ENCODE data around the gene TENM3. TPM values are rescaled to one million over a fixed set of nuclear protein-coding genes. Genes with fewer than 3 reads are reported as not detected.

The TENM3 gene
- total RNA-seq, 1 donor from 2014 or later: not detected

DNA sequence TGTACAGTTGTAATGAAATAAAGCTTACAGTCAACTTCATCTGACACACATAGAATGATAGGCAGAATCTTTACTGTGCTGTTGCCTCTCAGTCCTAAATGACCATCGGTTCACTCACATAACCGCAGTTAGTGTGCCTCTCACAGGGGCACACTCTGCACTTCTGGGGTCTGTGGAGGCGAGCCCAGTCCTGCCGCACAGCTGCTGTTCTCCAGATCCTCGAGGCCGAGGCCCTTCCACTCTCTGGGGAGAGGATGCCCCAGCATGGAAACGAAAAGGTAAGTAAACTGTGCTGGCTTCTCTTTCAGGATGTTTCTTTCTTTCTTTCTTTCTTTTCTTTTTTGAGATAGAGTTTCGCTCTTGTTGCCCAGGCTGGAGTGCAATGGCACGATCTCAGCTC, 586.0 kb downstream of the TENM3 start:
- intact Hi-C loops (cut with micrococcal nuclease): no loop called here

DNA sequence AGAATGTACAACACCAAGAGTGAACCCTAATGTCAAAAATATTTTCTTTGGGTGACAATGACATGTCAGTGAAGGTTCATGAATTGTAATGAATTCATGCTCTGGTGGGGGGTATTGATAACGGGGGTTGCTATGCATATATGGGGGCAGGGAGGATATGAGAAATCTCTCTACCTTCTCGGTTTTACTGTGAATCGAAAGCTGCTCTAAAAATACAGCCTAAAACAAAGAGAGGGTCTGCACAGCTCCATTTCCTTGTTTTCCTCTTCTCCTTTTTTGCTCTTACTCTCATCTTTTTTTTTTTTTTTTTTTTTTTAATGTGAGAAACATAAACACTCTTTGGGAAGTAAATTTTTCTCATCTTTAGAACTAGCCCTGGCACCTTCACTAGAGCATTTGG, 588.2 kb downstream of the TENM3 start:
- intact Hi-C loops (cut with micrococcal nuclease): no loop called here

DNA sequence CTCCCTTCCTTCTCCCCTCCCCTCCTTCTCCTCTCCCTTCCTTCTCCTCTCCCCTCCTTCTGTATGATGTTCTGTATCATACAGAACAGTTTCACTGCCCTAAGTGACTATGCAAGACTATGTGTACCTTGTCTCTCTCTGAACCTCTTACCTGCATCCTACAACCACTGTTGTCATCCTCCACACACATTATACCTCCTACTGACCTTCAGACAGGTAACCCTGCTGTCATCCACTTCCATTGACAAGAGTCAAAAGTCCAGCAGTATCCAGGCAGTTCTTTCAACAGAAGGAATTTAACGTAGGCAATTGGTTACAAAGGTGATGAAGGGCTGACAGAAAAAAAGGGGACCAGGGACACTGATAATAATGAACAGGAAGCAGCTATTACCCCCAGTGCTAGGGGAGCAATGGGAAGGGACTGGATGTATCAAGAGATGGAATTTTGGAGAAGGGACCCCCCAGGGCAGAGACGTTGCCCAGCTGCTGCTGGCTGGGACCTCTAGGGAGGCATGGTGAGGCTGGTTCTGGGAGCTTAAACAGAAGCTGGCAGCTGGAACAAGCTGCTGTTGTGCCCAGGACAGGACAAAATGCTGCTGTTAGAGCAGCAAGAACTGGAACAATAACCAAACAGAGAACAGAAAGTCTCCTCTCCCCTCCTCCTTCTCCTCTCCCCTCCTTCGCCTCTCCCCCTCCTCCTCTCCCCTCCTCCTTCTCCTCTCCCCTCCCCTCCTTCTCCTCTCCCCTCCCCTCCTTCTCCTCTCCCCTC, 589.3 kb downstream of the TENM3 start:
- intact Hi-C loops (cut with micrococcal nuclease): no loop called here

DNA sequence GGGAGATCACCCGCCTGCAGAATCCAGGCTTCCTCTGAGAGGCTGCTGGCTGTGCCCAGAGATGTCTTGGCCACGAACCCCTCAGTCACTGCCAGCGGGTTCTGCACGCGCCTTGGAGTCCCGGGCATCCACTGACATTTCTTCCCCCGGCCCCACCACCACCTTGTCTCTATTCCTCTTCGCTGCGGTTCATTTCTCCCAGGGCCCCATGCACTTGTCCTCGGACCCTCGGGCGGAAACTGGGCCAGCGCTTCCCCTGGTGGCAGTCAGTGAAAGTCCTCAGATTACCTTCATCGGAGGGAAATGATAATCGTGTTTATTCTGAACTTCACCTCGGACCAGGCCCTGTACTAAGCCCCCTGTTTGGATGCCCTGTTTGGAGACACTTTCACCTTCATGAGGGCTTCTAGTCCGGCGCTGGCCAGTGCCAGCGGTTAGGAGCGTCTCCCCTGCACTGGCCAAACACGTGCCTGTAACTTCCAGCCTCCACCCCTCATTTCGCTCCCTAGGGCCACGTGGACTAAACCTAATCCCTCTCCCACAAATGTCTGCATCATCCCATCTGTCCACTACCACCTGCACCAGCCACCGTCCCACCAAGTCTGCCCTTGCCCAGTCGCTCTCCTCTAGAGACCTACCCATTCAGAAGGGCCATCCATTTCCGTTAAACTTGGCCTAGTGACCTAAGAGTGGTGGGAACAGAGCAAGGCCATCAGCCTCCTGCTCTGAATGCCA, 592.0 kb downstream of the TENM3 start:
- intact Hi-C loops (cut with micrococcal nuclease): no loop called here

DNA sequence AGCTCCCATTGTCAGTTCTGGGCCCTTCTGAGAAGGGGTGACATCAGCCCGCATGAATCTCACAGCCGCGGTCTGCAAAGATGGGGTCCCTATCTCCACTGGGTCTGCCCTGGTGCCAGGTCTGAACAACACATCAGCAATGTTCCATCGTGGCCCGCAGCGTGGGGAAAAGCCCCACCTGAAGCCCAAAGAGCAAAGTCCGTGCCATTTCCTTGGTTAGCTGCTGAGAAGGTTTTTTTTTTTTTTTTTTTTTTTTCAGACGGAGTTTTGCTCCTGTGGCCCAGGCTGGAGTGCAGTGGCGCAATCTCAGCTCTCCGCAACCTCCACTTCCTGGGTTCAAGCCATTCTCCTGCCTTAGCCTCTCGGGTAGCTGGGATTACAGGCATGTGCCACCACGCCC, 594.6 kb downstream of the TENM3 start:
- intact Hi-C loops (cut with micrococcal nuclease): no loop called here

DNA sequence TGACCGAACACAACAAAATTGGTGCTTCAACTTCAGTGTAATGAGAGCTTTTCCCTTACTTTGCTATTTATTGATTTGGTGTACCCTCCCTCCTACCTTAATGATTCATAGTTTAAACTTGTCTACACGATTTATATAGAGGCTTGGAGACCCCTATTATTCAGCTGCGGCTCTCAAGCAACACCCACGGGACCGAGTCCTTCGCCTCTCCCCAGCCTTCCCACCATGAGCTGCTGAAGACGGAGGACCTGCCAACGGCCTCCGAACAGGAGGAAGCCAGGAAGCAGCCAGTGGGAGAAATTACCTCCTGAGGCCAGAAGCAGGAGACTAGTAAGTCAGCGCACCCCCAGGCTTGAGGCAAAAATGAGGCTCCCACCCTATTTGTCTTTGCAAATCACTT, 595.3 kb downstream of the TENM3 start:
- intact Hi-C loops (cut with micrococcal nuclease): no loop called here

DNA sequence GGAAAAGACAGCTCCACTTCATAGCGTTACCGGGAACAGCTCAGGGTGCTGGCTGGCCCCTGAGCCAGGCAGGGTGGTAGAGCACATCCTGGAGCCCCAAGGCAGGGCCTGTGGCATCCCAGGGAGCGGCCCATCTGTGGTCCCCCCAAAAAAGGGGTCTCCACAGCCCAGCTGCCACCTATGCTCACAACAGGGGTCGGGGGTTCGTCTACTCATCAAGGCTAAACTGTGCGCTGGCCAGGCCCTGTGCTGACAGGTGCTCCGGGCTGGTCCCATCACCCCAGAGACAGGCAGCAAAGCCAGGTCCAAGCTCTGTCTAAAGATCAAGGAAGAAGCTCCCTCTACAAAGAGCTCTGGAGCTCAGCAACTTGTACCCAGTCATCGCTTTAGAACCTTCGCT, 596.1 kb downstream of the TENM3 start:
- intact Hi-C loops (cut with micrococcal nuclease): no loop called here

DNA sequence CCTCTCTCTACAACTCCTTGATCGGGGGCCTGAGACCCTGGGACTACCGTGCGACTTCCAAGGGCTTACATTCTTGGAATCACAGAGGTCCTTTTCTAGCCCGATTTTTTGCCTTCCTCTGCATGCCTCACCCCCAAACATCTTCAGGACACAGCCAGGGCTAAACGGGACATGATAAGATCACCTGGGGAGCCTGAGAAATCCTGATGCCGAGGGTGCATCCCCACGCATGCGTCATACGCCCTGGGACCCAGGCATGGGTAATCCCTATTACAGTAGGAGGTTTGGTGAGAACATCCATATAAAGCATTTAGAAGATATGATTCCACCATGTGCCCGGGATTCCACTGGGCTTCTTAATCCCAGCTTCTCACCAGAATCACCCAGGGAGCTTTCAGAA, 596.9 kb downstream of the TENM3 start:
- intact Hi-C loops (cut with micrococcal nuclease): no loop called here

DNA sequence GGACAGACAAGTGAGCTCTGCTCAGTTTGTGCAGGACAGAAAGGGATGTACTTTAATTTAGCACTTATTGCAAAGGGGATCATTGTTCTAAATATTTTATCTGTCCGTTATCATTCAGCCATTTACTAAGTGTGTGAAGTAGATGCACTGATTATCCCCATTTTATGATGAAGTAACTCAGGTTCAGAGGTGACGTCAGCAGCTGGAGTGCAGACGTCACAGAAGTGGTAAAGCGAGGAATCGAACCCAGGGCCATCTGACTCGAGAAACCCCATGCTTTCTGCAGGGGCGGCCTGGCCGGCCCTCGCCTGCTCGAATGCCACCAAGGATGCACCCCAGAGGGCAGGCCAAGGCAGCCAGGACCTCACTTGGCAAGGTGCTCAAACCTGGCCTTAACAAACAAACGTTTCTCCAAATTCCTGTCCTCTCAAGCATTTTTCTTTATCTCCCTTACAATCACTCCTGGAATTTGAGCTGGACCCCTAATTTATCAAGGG, 599.0 kb downstream of the TENM3 start:
- intact Hi-C loops (cut with micrococcal nuclease): no loop called here

DNA sequence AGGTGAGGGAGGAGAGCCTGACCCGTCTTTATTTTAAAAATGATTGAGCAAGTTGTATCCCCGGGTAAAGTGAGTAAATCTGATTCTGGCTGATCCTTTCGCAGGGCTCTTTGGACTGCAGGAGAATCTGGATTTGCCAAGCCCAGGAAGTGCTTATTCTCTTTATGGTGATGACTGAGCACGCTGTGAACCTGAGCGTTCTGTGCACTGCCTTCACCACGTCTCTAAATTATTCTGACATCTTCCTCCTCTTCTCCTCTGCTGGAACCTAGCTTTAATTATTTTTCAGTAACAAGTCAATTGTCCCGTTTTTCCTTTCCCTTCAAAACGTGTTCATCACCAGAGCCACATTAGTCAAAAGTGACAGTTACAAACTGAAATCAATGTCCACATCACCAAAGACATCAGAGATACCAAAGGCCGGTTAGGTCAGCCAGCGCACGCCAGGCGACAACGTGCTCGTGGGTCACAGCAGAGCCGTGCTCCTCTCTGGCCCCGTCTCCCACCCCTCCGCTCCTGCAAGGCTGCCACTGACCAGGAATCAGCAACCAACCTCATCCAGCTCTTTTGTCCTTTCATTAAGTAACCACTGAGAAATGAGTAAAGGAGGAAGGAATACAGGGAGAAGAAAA, 599.7 kb downstream of the TENM3 start:
- intact Hi-C loops (cut with micrococcal nuclease): no loop called here

DNA sequence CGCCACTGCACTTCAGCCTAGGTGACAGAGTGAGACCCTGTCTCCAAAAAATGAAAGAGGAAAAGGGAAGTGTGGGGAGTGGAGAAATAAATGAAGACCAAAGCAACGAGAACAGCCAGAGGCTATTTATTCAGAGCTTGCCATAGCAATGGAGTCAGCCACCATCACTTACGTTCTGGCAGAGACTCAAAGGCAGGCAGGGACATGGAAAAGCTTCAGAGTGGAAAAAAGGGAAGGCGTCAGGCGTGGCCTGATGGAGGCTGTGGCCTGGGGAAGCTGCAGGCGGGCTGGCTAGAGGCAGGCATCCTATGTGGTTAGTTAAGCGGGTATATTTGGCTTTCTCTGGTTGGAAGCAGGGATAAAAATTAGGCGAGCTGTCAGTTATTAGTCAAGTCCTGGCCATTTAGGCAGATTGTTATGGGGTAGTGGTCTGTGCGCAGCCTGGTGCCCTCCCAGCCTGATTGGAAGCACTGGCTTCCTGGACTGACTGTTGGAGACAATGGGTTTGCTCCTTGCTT, 600.7 kb downstream of the TENM3 start:
- intact Hi-C loops (cut with micrococcal nuclease): no loop called here

DNA sequence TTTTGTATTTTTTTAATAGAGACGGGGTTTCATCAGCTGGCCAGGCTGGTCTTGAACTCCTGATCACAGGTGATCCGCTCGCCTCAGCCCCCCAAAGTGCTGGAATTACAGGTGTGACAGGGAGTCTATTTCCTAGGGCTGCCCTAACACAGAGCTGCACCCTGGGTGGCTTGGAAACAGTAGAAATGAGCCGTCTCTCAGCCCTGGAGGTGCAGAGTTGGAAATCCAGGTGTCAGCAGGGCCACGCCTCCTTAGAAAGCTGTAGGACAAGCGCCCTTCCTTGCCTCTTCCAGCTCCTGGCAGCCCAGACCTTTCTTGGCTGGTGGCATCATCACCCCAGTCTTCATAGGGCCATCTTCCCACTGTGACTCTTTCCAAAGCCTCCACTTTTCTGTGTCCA, 602.4 kb downstream of the TENM3 start:
- intact Hi-C loops (cut with micrococcal nuclease): no loop called here

DNA sequence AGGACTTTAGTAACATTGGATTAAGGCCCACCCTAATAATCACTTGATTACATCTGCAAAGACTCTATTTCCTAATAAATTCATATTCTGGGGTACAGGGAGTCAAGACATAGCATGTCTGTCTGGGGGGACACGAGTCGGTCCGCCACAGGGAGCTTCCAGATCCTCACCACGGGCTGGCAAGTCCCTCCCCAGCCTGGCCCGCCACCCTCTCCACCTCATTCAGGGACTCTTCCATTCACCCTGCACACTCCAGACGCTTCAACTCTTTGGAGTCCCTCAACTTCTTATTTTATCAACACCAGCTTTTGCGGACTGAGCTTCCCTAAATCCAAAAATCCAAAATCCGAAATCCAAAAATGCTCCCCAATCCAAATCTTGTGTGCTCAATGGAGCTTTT, 602.8 kb downstream of the TENM3 start:
- intact Hi-C loops (cut with micrococcal nuclease): no loop called here

DNA sequence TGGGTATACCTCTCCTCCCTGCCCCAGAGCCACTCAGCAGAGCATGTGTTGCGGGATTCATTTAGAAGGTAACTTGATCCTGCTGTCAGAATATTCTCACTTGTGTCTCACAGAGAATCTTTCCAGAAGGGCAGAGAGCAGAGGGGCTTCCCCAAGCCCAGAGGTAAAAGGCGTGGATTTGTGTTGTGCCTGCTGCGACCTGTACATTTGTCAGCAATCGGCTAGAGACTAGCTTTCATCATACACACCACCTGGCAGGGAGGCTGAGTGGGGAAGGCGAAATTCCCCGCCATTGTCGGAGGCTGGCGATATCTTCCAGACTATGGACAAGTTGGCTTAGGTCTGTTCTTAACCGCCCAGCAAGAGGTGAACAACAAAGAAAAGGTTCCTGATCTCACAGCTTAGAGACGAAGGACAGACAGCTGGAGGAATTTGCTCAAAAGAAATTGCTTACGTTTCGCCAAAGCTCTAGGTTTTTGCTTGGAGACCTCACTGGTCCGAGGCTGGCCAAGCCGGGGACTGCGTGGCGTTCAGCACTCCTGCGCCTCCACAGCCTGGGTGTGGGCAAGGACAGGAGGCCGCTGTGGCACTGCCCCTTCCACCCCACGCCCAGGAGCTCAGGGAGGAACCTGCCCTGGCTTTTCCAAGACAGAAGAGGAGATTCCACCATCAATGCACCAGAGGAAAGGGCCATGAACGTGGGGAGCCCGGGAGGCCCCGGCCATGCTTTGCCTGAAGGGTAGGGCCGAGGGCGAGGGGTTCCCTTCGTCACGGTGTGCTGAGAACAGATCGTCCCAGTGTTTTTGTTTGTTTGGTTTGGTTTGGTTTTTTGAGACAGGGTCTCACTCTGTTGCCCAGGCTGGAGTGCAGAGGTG, 604.6 kb downstream of the TENM3 start:
- intact Hi-C loops (cut with micrococcal nuclease): no loop called here

DNA sequence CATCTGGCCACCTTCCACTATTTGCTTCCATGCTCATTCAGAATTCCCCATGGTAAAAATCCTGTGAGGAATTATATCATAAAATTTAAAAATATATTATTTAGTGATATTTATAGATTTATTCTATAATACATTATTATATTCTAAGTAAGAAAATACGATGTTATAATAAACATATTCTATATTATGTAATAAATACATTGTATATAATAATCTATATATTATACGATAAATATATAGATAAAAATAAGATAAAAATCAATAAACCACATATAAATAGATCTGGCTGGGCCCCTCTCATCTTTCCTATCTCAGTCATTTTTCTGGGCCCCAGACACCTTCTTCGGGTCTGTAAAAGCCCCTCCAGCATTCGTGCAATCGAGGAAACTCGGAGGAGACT, 605.5 kb downstream of the TENM3 start:
- intact Hi-C loops (cut with micrococcal nuclease): no loop called here

Data from T-helper 1 cell treated with Interleukin-12 subunit alpha and Interleukin-12 subunit beta and Interleukin-4 antibody, amounts not matched to agents 30 ng/mL and 1 ng/mL, for 36 hours (primary cell).